Measurements from ENCODE around the gene DCX.
A peak's percentile ranks its signal among the peaks of the same experiment; 100 is the strongest.

- TF ChIP-seq CTCF (conservative IDR thresholded peaks at IDR 0.05; ENCODE audit: low read depth in 2 of 2) (no peak), CREB1 (CRISPR knock-in tag; IDR thresholded peaks at IDR 0.05; ENCODE audit: low read depth) (no peak), REST (IDR thresholded peaks at IDR 0.05; ENCODE audit: unreplicated experiment) (no peak), EZH2phosphoT487 (IDR thresholded peaks at IDR 0.05; ENCODE audit: unreplicated experiment) (no peak), POLR2AphosphoS5 (IDR thresholded peaks at IDR 0.05; ENCODE audit: low read depth) (no peak), EZH2 (IDR thresholded peaks at IDR 0.05; ENCODE audit: low read depth, unreplicated experiment) (no peak), ETS1 (IDR thresholded peaks at IDR 0.05) (no peak), NANOG (IDR thresholded peaks at IDR 0.05; ENCODE audit: borderline replicate concordance) (no peak), ZNF462 (CRISPR knock-in tag; IDR thresholded peaks at IDR 0.05) (peak; percentile 11; the same call in 1 of the 2 replicates)
Measured at GRCh38 chrX:111411983-111412382, at the start of gene DCX.

Measured in GM23338 (cell line).